Measurements from ENCODE around the gene PLAC1.

Gene PLAC1

DNA sequence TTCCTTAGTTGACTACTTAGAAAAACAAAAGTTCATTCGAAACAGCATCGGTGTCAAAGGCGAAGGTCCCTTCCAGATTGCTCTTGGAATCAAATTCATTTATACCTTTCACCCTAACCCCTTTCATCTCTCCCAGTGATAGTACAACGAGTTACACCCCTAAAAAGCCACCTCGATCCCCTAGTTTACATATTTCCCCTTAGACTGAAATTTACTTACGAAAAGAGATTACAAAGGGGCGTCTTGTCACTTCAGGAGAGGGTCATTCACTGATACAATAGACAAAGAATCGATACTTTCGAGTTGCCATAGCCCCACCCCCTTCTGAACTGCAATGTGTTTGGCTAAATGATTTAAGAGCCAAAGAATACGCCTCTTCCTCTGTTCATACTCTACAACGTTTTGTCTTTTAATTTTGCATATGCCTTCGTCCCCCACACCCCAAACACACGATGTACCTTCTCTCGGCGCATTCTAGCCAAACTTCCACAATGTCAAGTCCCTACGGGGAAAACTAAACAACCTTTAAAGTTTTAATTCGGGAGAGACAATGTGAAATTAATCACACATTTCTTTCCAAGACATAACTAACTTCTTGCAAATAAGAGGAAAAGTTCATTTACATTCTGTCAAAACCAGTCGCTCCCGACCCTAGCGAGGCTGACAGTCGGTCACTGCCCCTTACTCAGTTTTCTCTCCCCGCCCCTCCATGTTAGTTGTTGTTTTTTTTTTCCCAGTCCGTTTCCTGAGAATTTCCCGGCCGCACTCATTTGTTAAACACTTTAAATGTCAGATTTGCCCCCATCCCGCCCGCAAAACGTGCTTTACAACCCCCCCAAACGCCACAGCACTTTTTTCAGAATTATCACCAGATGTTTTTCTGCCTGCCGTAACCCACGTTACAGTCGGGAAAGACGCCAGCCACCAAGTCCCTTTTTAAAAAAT is 109.7 kb downstream of the PLAC1 start:
- TF ChIP-seq NFIC (IDR thresholded peaks at IDR 0.05) (no peak), RAD21 (IDR thresholded peaks at IDR 0.05; ENCODE audit: low read depth) (no peak), CEBPB (IDR thresholded peaks at IDR 0.05) (no peak), ZBTB7A (IDR thresholded peaks at IDR 0.05; ENCODE audit: low read depth) (no peak), EP300 (IDR thresholded peaks at IDR 0.05; ENCODE audit: borderline replicate concordance) (no peak), CREB1 (IDR thresholded peaks at IDR 0.05; ENCODE audit: low read depth) (no peak), YY1 (IDR thresholded peaks at IDR 0.05; ENCODE audit: low read depth) (no peak), FOXM1 (IDR thresholded peaks at IDR 0.05; ENCODE audit: borderline replicate concordance, low read depth) (no peak)
- TF ChIP-seq, protein P1, sequence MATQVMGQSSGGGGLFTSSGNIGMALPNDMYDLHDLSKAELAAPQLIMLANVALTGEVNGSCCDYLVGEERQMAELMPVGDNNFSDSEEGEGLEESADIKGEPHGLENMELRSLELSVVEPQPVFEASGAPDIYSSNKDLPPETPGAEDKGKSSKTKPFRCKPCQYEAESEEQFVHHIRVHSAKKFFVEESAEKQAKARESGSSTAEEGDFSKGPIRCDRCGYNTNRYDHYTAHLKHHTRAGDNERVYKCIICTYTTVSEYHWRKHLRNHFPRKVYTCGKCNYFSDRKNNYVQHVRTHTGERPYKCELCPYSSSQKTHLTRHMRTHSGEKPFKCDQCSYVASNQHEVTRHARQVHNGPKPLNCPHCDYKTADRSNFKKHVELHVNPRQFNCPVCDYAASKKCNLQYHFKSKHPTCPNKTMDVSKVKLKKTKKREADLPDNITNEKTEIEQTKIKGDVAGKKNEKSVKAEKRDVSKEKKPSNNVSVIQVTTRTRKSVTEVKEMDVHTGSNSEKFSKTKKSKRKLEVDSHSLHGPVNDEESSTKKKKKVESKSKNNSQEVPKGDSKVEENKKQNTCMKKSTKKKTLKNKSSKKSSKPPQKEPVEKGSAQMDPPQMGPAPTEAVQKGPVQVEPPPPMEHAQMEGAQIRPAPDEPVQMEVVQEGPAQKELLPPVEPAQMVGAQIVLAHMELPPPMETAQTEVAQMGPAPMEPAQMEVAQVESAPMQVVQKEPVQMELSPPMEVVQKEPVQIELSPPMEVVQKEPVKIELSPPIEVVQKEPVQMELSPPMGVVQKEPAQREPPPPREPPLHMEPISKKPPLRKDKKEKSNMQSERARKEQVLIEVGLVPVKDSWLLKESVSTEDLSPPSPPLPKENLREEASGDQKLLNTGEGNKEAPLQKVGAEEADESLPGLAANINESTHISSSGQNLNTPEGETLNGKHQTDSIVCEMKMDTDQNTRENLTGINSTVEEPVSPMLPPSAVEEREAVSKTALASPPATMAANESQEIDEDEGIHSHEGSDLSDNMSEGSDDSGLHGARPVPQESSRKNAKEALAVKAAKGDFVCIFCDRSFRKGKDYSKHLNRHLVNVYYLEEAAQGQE (IDR thresholded peaks at IDR 0.05; ENCODE audit: low read depth), result no peak

DNA sequence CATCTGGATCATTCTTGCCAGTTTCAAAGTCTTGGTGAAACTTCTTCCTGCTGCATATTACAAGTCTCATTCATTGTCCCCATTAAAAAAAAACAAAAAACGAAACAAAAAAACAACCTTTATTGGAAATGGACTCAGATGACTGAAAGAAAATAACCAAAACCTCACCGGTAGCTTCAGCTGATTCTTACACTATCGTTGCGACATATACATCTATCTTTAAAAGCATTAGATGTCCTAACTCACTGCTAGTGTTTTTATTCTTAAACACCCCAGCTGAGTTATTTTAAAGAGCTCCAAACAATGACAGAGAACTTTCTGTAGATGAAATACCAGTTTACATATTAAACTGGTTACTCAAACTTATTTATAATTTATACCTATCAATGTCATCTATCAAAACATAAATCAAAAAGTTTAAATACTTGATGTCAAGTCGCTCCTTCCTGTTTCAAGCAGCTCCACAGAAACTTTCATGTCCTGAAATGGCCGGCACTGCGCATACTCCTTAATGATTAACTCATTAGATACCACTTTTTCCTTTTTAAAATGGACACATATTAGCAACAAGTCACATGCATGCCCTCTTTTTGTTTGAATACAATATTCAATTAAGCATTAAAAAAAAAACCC is 111.1 kb downstream of the PLAC1 start:
- TF ChIP-seq FOXM1 (IDR thresholded peaks at IDR 0.05; ENCODE audit: borderline replicate concordance, low read depth), result no peak
- no peak for TF ChIP-seq ZBTB7A (IDR thresholded peaks at IDR 0.05; ENCODE audit: low read depth)
- no peak for TF ChIP-seq TEAD4 (IDR thresholded peaks at IDR 0.05)

DNA sequence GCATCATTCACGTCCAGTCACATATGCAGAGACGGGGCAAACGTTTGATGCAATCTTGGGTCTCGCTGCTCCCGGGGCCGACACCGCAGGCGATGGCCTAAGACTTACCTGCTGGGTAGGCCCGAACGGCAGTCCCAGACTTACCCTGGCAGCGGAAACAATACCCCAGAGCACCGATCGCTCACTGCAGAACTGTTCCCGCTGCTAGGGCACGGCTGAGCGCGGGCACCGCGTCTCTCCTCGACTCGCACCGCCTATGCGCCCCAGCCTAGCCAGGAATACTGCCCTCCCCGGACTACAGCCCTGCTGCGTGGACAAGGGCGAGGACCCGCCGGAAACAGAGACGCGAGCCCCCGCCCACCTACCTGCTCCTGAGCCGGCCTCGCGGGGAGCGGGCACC is 112.1 kb downstream of the PLAC1 start:
- TF ChIP-seq FOXM1 (IDR thresholded peaks at IDR 0.05; ENCODE audit: borderline replicate concordance, low read depth) (no peak), TAF1 (IDR thresholded peaks at IDR 0.05; ENCODE audit: low read depth) (no peak), TEAD4 (IDR thresholded peaks at IDR 0.05) (no peak), EP300 (IDR thresholded peaks at IDR 0.05; ENCODE audit: borderline replicate concordance) (no peak), ZBTB7A (IDR thresholded peaks at IDR 0.05; ENCODE audit: low read depth) (no peak), NFIC (IDR thresholded peaks at IDR 0.05) (no peak), EGR1 (IDR thresholded peaks at IDR 0.05) (no peak), CEBPB (IDR thresholded peaks at IDR 0.05) (no peak), CREB1 (IDR thresholded peaks at IDR 0.05; ENCODE audit: low read depth) (no peak), YY1 (IDR thresholded peaks at IDR 0.05; ENCODE audit: low read depth) (no peak), RAD21 (IDR thresholded peaks at IDR 0.05; ENCODE audit: low read depth) (no peak), TCF12 (IDR thresholded peaks at IDR 0.05; ENCODE audit: low read depth) (no peak)
- TF ChIP-seq, protein P2, sequence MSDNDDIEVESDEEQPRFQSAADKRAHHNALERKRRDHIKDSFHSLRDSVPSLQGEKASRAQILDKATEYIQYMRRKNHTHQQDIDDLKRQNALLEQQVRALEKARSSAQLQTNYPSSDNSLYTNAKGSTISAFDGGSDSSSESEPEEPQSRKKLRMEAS (IDR thresholded peaks at IDR 0.05), result no peak
- TF ChIP-seq, protein P1 (IDR thresholded peaks at IDR 0.05; ENCODE audit: low read depth), result no peak
- TF ChIP-seq, protein P3, sequence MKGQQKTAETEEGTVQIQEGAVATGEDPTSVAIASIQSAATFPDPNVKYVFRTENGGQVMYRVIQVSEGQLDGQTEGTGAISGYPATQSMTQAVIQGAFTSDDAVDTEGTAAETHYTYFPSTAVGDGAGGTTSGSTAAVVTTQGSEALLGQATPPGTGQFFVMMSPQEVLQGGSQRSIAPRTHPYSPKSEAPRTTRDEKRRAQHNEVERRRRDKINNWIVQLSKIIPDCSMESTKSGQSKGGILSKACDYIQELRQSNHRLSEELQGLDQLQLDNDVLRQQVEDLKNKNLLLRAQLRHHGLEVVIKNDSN (IDR thresholded peaks at IDR 0.05), result no peak

DNA sequence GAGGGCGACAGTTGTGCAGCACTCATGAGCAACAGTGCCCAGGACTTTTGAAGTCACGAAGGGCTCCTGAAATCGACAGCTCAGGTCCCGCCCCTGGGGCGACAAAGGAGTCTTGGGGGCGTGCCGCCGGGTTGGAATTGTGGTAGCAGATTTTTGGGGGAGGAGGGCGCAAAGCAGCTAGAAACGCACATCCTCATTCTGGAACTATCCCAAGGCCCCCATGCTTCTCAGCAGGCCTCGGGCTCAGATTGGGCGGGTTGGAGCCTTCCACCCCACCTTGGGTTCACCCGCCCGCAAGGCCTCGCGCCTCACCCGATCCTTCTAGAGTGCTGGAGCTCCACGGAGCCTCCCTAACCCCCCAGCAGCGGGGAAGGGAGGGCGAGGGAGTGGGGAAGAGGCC is 112.8 kb downstream of the PLAC1 start:
- TF ChIP-seq YY1 (IDR thresholded peaks at IDR 0.05; ENCODE audit: low read depth) (no peak), CEBPB (IDR thresholded peaks at IDR 0.05) (no peak), TAF1 (IDR thresholded peaks at IDR 0.05; ENCODE audit: low read depth) (no peak), TCF12 (IDR thresholded peaks at IDR 0.05; ENCODE audit: low read depth) (no peak), FOXM1 (IDR thresholded peaks at IDR 0.05; ENCODE audit: borderline replicate concordance, low read depth) (no peak), EP300 (IDR thresholded peaks at IDR 0.05; ENCODE audit: borderline replicate concordance) (no peak), EGR1 (IDR thresholded peaks at IDR 0.05) (no peak), RAD21 (IDR thresholded peaks at IDR 0.05; ENCODE audit: low read depth) (no peak), ZBTB7A (IDR thresholded peaks at IDR 0.05; ENCODE audit: low read depth) (no peak), NFIC (IDR thresholded peaks at IDR 0.05) (no peak), CREB1 (IDR thresholded peaks at IDR 0.05; ENCODE audit: low read depth) (no peak), TEAD4 (IDR thresholded peaks at IDR 0.05) (no peak)
- TF ChIP-seq, protein P1 (IDR thresholded peaks at IDR 0.05; ENCODE audit: low read depth), result no peak
- TF ChIP-seq, protein P3 (IDR thresholded peaks at IDR 0.05), result no peak
- TF ChIP-seq, protein P2 (IDR thresholded peaks at IDR 0.05), result no peak

All from Ishikawa (cell line).